OCI-LY1 (cell line): ENCODE measurements around the gene UBA52.

Experiments
- H2AFZ ChIP-seq: fragments of 200-600 bp; sonication (generic), shearing (Covaris generic); 2 replicates; pipeline ENCODE4 v1.6.0; 2014; ENCODE audit warnings: antibody characterized with exemption, mild to moderate bottlenecking, low read length
- H3F3A ChIP-seq: fragments of 200-600 bp; sonication (generic), shearing (Covaris generic); 2 replicates; pipeline ENCODE4 v1.6.0; 2014; ENCODE audit warnings: mild to moderate bottlenecking, antibody characterized with exemption, low read length, moderate library complexity; ENCODE audit not compliant: insufficient read depth
- H3K27ac ChIP-seq: fragments of 200-600 bp; sonication (generic); 2 replicates; pipeline ENCODE4 v1.5.1; 2014; ENCODE audit warnings: low read length, mixed run types, mild to moderate bottlenecking, low read depth; ENCODE audit not compliant: poor library complexity, severe bottlenecking
- H3K27me3 ChIP-seq: fragments of 200-600 bp; sonication (generic); 2 replicates; pipeline ENCODE4 v1.6.0; 2014; ENCODE audit warnings: antibody characterized with exemption, mild to moderate bottlenecking, low read length, moderate library complexity; ENCODE audit not compliant: insufficient read depth
- H3K36me3 ChIP-seq: fragments of 200-600 bp; sonication (generic); 2 replicates; pipeline ENCODE4 v1.6.1; 2014; ENCODE audit warnings: mild to moderate bottlenecking, antibody characterized with exemption, low read length, moderate library complexity, mixed read lengths; ENCODE audit not compliant: insufficient read depth
- H3K4me1 ChIP-seq: fragments of 200-600 bp; sonication (generic); 2 replicates; pipeline ENCODE4 v1.5.1; 2014; ENCODE audit warnings: mild to moderate bottlenecking, low read length, moderate library complexity; ENCODE audit not compliant: insufficient read depth, severe bottlenecking
- H3K4me2 ChIP-seq: fragments of 200-600 bp; sonication (generic), shearing (Covaris generic); 2 replicates; pipeline ENCODE4 v1.6.1; 2014; ENCODE audit warnings: low read length
- H3K4me3 ChIP-seq: fragments of 200-600 bp; sonication (generic); 2 replicates; pipeline ENCODE4 v1.5.1; 2014; ENCODE audit warnings: low read length, low read depth, mild to moderate bottlenecking, mixed read lengths; ENCODE audit not compliant: poor library complexity, severe bottlenecking
- H3K79me2 ChIP-seq: fragments of 200-600 bp; shearing (Covaris generic); 2 replicates; pipeline ENCODE4 v1.6.1; 2016; ENCODE audit warnings: mixed run types, low read length, mixed read lengths; ENCODE audit not compliant: insufficient read depth
- H3K9ac ChIP-seq: fragments of 200-600 bp; sonication (generic), shearing (Covaris generic); 2 replicates; pipeline ENCODE4 v1.6.1; 2014; ENCODE audit warnings: mild to moderate bottlenecking, low read length, mixed read lengths
- H3K9me2 ChIP-seq: fragments of 200-600 bp; sonication (generic), shearing (Covaris generic); 2 replicates; pipeline ENCODE4 v1.6.1; 2014; ENCODE audit warnings: low read depth, mild to moderate bottlenecking, low read length, mixed read lengths
- H3K9me3 ChIP-seq: fragments of 200-600 bp; shearing (Covaris generic); 2 replicates; pipeline ENCODE4 v1.6.1; 2014; ENCODE audit warnings: low read length, mixed read lengths
- H4K20me1 ChIP-seq: fragments of 200-600 bp; sonication (generic), shearing (Covaris generic); 2 replicates; pipeline ENCODE4 v1.6.0; 2016; ENCODE audit warnings: mild to moderate bottlenecking, low read length; ENCODE audit not compliant: insufficient read depth
- CTCF ChIP-seq: fragments of 200-600 bp; sonication (generic), shearing (Covaris generic); IDR thresholded peaks from 2 replicates; pipeline ENCODE4 v1.5.1; 2017; ENCODE audit warnings: mild to moderate bottlenecking, antibody characterized with exemption, low read length, moderate library complexity, mixed read lengths
- EZH2 ChIP-seq: fragments of 200-600 bp; sonication (generic), shearing (Covaris generic); IDR thresholded peaks from 2 replicates; pipeline ENCODE4 v1.8.0; 2017; ENCODE audit warnings: borderline replicate concordance, mixed run types, mild to moderate bottlenecking, antibody characterized with exemption, low read length, moderate library complexity, mixed read lengths

Gene UBA52

GRCh38 chr19:18620902-18621301 lies 49.2 kb downstream of the UBA52 start:
- Histone ChIP-seq H3K4me3 (no peak overlapping the region), H3K27ac (no peak overlapping the region)

DNA sequence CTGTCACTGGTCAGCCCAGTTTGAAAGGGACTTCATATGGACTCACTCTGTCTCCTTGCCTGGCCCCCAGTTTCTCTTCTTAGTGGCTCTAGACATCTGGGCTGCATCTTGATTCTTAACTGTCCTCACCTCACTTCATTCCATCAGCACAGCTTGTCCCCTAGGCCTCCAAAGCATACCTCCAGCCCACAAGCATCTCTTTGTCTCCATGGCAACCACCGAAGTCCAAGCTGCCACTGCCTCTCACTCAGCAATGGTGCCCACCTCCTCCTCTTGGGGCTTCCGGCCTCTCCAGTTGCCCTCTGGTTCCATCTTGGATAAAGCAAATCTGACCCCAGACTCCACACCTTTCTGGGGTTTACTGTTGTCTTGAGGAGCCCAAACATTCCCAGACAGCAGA lies 55.2 kb downstream of the UBA52 start:
- Histone ChIP-seq H3K27me3 (0 out of 2 replicates have a peak, but pooled peaks cover 5% of the 10 kb centered on the region), H3K9me3 (no peaks in the 10 kb centered on the region), H3K36me3 (no peaks in the 10 kb centered on the region), H3K4me3 (no peak overlapping the region), H3K4me1 (no peaks in the 10 kb centered on the region), H3K27ac (no peak overlapping the region), H4K20me1 (no peaks in the 10 kb centered on the region), H3K4me2 (no peak overlapping the region), H3K9ac (no peak overlapping the region), H3F3A (no peaks in the 10 kb centered on the region), H3K9me2 (no peaks in the 10 kb centered on the region), H2AFZ (no peak overlapping the region), H3K79me2 (no peaks in the 10 kb centered on the region)
- TF ChIP-seq EZH2, result no peak
- TF ChIP-seq CTCF, result no peak

More at GRCh38 chr19:18620902-18621301, 49.2 kb downstream of the UBA52 start:
- Histone ChIP-seq H3K4me2 (no peak overlapping the region), H3K79me2 (no peaks in the 10 kb centered on the region), H3K9ac (no peak overlapping the region), H3K27me3 (peaks cover 10% of the 10 kb centered on the region; the same call in 1 of the 2 replicates), H3K4me1 (no peaks in the 10 kb centered on the region), H3F3A (no peaks in the 10 kb centered on the region), H4K20me1 (no peaks in the 10 kb centered on the region), H3K9me3 (no peaks in the 10 kb centered on the region), H3K36me3 (no peaks in the 10 kb centered on the region), H2AFZ (no peak overlapping the region), H3K9me2 (no peaks in the 10 kb centered on the region)
- TF ChIP-seq CTCF (no peak), EZH2 (no peak)
